Stomach (tissue), 9 donors: ENCODE measurements around the gene MRPL51. TPM values are rescaled to one million over a fixed set of nuclear protein-coding genes. Genes with fewer than 3 reads are reported as not detected.
"Not testable (repeated sequence)": the region's sequence is repeated elsewhere in the genome, so short reads cannot be mapped to it uniquely, and the experiment has no call there.

ENCODE experiments used
- DNase-seq, 2 donors: peaks; one replicate each; pipeline versions ENCODE4 v3.0.0 to v3.0.0-alpha.2; 2013 to 2019
- H3K27ac ChIP-seq, 5 donors: fragments of 200-600 bp in 4 of 5; sonication (generic) in 4 of 5; one replicate each; pipeline ENCODE4 v1.5.1; 2013 to 2019; ENCODE audit warnings: mild to moderate bottlenecking in 1 of 5, moderate library complexity in 1 of 5
- H3K27me3 ChIP-seq, 3 donors: fragments of 200-600 bp; sonication (generic); one replicate each; pipeline ENCODE4 v1.5.1; 2017 to 2019; ENCODE audit warnings: mixed run types in 1 of 3
- H3K36me3 ChIP-seq, 4 donors: fragments of 200-600 bp; sonication (generic); 1 replicate in 3 of 4; 2 replicates in 1 of 4; pipeline ENCODE4 v1.5.1; 2016 to 2019
- H3K4me1 ChIP-seq, 4 donors: fragments of 200-600 bp; sonication (generic); one replicate each; pipeline ENCODE4 v1.5.1; 2016 to 2019
- H3K4me3 ChIP-seq, 4 donors: fragments of 200-600 bp; sonication (generic) in 3 of 4; one replicate each; pipeline ENCODE4 v1.5.1; 2016 to 2019; ENCODE audit warnings: mild to moderate bottlenecking in 1 of 4
- H3K9me3 ChIP-seq, 4 donors: fragments of 200-600 bp; sonication (generic); one replicate each; pipeline ENCODE4 v1.5.1; 2016 to 2019
- EP300 ChIP-seq: sonication (generic); formaldehyde crosslinking; IDR thresholded peaks from one replicate; pipeline ENCODE4 v1.6.1; 2017; ENCODE audit warnings: antibody characterized with exemption
- POLR2A ChIP-seq, 4 donors: fragments of 450-650 bp; IDR thresholded peaks; one replicate each; pipeline ENCODE4 v1.6.1; 2016; ENCODE audit warnings: antibody characterized with exemption in 4 of 4, control low read depth in 2 of 4, mild to moderate bottlenecking in 1 of 4, moderate library complexity in 1 of 4
- POLR2AphosphoS5 ChIP-seq, 3 donors: sonication (generic); formaldehyde crosslinking; IDR thresholded peaks; one replicate each; pipeline ENCODE4 v1.6.1; 2016; ENCODE audit warnings: antibody characterized with exemption in 3 of 3
- WGBS, 5 donors: extraction: QIAGEN DNeasy Blood & Tissue Kit in 3 of 5; methylation state at CpG; one replicate each; pipeline versions ENCODE4 v1.1.5 to v1.1.7; 2013 to 2018; 5-methylcytosine and 5-hydroxymethylcytosine counted together
- intact Hi-C: fragments of 100-400 bp; cut with DNase I; formaldehyde crosslinking; loops from one replicate; pipeline ENCODE4 v1.15.1; 2023; ENCODE audit warnings: low total_unique reads
- polyA plus RNA-seq, 3 donors: library from polyadenylated mRNA; stranded (reverse); fragments of 200-250 nt; gene quantifications; one replicate each; pipeline ENCODE4 v1.2.3, GENCODE V29; 2013
- total RNA-seq, 5 donors: library from RNA; depleted of rRNA; stranded (reverse); fragments of >200 nt; gene quantifications; one replicate each; pipeline versions ENCODE4 v1.1.0 to v1.2.3, GENCODE V29; 2014 to 2016
- TF ChIP-seq, protein P1 (sequence below), 7 experiments: fragments of 450-650 bp in 4 of 7; fragments of 200-600 bp in 3 of 7; sonication (generic) in 3 of 7; IDR thresholded peaks; one replicate each; pipeline ENCODE4 v1.5.1; 2016 to 2019; ENCODE audit warnings: antibody characterized with exemption in 7 of 7, control low read depth in 2 of 7, mild to moderate bottlenecking in 1 of 7
- donor health status: healthy with polysubstance abuse.
- donor health status: Bipolar disorder and iron deficiency.
- donor health status: healthy.

Gene MRPL51
- total and polyA plus RNA-seq, 8 donors, result 26.8 to 146 (median 88.4) TPM

GRCh38 chr12:6468283-6468575 is 24.8 kb downstream of the MRPL51 start:
- Histone ChIP-seq H3K27ac (peak overlapping the region in 1 of 5 donors; percentile 96), H3K4me3 (no peak overlapping the region), H3K4me1 (peaks cover 30 to 73% (median 33%) of the 10 kb centered on the region in 4 donors), H3K36me3 (peaks cover 18 to 35% (median 30%) of the 10 kb centered on the region in 4 donors), H3K27me3 (no peaks in the 10 kb centered on the region), H3K9me3 (no peaks in the 10 kb centered on the region)
- TF ChIP-seq EP300 (no peak), POLR2AphosphoS5 (IDR thresholded peaks at IDR 0.05) (no peak), POLR2A (IDR thresholded peaks at IDR 0.05) (no peak)
- TF ChIP-seq, protein P1, sequence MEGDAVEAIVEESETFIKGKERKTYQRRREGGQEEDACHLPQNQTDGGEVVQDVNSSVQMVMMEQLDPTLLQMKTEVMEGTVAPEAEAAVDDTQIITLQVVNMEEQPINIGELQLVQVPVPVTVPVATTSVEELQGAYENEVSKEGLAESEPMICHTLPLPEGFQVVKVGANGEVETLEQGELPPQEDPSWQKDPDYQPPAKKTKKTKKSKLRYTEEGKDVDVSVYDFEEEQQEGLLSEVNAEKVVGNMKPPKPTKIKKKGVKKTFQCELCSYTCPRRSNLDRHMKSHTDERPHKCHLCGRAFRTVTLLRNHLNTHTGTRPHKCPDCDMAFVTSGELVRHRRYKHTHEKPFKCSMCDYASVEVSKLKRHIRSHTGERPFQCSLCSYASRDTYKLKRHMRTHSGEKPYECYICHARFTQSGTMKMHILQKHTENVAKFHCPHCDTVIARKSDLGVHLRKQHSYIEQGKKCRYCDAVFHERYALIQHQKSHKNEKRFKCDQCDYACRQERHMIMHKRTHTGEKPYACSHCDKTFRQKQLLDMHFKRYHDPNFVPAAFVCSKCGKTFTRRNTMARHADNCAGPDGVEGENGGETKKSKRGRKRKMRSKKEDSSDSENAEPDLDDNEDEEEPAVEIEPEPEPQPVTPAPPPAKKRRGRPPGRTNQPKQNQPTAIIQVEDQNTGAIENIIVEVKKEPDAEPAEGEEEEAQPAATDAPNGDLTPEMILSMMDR (IDR thresholded peaks at IDR 0.05), result no peak
- intact Hi-C loops, result loop anchor here (10.0 kb wide), 1 partner anchor 143 kb away; no protein-coding TSS in a partner anchor
- no peak for DNase-seq

GRCh38 chr12:6467571-6468282 is 25.3 kb downstream of the MRPL51 start:
- H3K27me3 ChIP-seq, H3K4me3 ChIP-seq, DNase-seq, H3K9me3 ChIP-seq: not testable (repeated sequence)
- H3K36me3 ChIP-seq, result peaks cover 23 to 40% (median 35%) of the 10 kb centered on the region in 4 donors
- WGBS, 5 donors, result 83 to 97% (median 95%) methylated on average over 4 to 9 of the region's 9 CpGs
- intact Hi-C loops, result loop anchor here (10.0 kb wide), 1 partner anchor 143 kb away; no protein-coding TSS in a partner anchor
- H3K27ac ChIP-seq, result peak overlapping the region in 1 of 5 donors; percentile 25
- H3K4me1 ChIP-seq, result peaks cover 31 to 78% (median 33%) of the 10 kb centered on the region in 4 donors

GRCh38 chr12:6466751-6467150 is 26.3 kb downstream of the MRPL51 start:
- H3K27ac ChIP-seq, H3K9me3 ChIP-seq, DNase-seq, H3K4me3 ChIP-seq, H3K27me3 ChIP-seq: not testable (repeated sequence)
- H3K4me1 ChIP-seq, result peaks cover 32 to 83% (median 37%) of the 10 kb centered on the region in 4 donors
- 83 to 96% (median 93%) methylated on average over 4 of the region's 4 CpGs for WGBS, 5 donors
- intact Hi-C loops, result loop anchor here (10.0 kb wide), 1 partner anchor 142 kb away; no protein-coding TSS in a partner anchor
- peaks cover 30 to 50% (median 45%) of the 10 kb centered on the region in 4 donors for H3K36me3 ChIP-seq

DNA sequence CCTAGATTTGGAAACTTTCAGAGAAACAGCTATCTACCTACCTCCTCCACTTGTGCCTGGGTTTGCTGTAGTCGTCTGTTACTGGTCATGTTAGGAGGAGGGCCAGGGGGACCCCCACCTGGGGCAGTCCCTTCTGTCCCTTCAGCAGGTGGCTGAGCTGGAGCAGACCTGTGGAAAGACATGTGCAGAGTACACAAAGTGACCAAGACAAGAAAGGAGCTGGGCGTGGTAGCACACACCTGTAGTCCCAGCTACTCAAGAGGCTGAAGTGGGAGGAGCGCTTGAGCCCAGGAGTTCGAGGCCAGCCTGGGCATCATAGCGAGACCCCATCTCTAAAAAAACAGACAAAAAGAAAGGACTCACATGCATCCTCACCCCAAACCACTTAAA is 26.9 kb downstream of the MRPL51 start:
- peak overlapping the region in 2 of 5 donors; percentile 12 to 25 for H3K27ac ChIP-seq
- H3K4me3 ChIP-seq, result no peak overlapping the region
- no peak for TF ChIP-seq EP300
- TF ChIP-seq POLR2A (IDR thresholded peaks at IDR 0.05), result no peak
- TF ChIP-seq, protein P1 (IDR thresholded peaks at IDR 0.05), result no peak
- no peak for TF ChIP-seq POLR2AphosphoS5 (IDR thresholded peaks at IDR 0.05)
- 84 to 90% (median 86%) methylated on average over 5 of the region's 5 CpGs for WGBS, 5 donors
- H3K36me3 ChIP-seq, result peaks cover 36 to 55% (median 50%) of the 10 kb centered on the region in 4 donors
- no peak for DNase-seq
- peaks cover 29 to 82% (median 34%) of the 10 kb centered on the region in 4 donors for H3K4me1 ChIP-seq
- H3K9me3 ChIP-seq, result no peaks in the 10 kb centered on the region
- no peaks in the 10 kb centered on the region for H3K27me3 ChIP-seq
- intact Hi-C loops, result loop anchor here (10.0 kb wide), 1 partner anchor 141 kb away; no protein-coding TSS in a partner anchor

GRCh38 chr12:6465467-6466183 is 27.4 kb downstream of the MRPL51 start:
- intact Hi-C loops, result loop anchor here (10.0 kb wide), 1 partner anchor 141 kb away; no protein-coding TSS in a partner anchor
- TF ChIP-seq EP300 (no peak), POLR2AphosphoS5 (IDR thresholded peaks at IDR 0.05) (peak in 1 of 3 donors; percentile 56), POLR2A (IDR thresholded peaks at IDR 0.05) (no peak)
- TF ChIP-seq, protein P1 (IDR thresholded peaks at IDR 0.05), result peak in 6 of 7 experiments; percentile 50 to 94 (median 80)
- 34 to 48% (median 40%) methylated on average over 6 of the region's 6 CpGs for WGBS, 5 donors
- Histone ChIP-seq H3K36me3 (peaks cover 42 to 61% (median 56%) of the 10 kb centered on the region in 4 donors), H3K27ac (peak overlapping the region in 2 of 5 donors; percentile 12 to 25), H3K27me3 (no peaks in the 10 kb centered on the region), H3K4me1 (peaks cover 27 to 86% (median 35%) of the 10 kb centered on the region in 4 donors), H3K4me3 (no peak overlapping the region), H3K9me3 (no peaks in the 10 kb centered on the region)
- DNase-seq, result peak; percentile 53 to 88
